SIG-M5 (cell line): Measurements from ENCODE around the gene PP2D1.
"Not testable (repeated sequence)": the region's sequence is repeated elsewhere in the genome, so short reads cannot be mapped to it uniquely, and the experiment has no call there.

Experiments used
- DNase-seq: peaks from one replicate; lab custom pipeline; 2025; lab: John Stamatoyannopoulos, UW

Gene PP2D1

DNA sequence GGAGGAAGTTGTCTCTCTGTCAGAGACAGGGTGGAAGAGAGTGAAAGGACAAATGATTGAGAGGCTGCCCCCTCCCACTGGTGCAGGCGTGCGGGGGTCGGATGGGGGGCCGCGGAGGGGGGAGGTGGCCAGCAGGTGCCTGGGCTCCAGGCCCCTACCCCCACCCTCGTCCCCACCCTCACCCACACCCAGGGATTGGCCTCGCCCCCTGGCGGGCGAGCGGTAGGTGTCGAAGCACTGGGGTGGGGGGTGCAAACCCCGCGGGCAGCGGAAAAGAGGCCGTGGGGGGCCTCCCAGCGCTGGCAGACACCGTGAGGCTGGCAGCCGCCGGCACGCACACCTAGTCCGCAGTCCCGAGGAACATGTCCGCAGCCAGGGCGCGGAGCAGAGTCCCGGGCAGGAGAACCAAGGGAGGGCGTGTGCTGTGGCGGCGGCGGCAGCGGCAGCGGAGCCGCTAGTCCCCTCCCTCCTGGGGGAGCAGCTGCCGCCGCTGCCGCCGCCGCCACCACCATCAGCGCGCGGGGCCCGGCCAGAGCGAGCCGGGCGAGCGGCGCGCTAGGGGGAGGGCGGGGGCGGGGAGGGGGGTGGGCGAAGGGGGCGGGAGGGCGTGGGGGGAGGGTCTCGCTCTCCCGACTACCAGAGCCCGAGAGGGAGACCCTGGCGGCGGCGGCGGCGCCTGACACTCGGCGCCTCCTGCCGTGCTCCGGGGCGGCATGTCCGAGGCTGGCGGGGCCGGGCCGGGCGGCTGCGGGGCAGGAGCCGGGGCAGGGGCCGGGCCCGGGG, 27.9 kb upstream of the PP2D1 start, which contains the start of gene KAT2B:
TSS of gene KAT2B (plus strand) at position 682 of the 783 bp plus-strand sequence. CDS start at position 714, 32 bp downstream.
- no peak for DNase-seq

DNA sequence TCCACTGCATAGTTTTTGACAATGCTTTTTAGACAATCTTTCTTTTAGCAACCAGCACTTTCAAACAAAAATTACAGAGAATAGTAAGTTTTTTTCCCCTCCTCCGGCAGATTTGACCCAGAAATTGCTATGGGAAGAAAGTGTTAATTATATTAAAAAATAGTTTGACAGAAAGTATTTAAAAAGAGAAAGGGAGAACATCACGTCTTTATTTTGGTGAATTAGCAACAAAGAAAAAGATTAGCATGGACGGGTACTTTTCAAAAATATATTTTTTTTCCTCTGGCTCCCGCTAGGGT, 27.4 kb upstream of the PP2D1 start:
- DNase-seq = no peak

DNA sequence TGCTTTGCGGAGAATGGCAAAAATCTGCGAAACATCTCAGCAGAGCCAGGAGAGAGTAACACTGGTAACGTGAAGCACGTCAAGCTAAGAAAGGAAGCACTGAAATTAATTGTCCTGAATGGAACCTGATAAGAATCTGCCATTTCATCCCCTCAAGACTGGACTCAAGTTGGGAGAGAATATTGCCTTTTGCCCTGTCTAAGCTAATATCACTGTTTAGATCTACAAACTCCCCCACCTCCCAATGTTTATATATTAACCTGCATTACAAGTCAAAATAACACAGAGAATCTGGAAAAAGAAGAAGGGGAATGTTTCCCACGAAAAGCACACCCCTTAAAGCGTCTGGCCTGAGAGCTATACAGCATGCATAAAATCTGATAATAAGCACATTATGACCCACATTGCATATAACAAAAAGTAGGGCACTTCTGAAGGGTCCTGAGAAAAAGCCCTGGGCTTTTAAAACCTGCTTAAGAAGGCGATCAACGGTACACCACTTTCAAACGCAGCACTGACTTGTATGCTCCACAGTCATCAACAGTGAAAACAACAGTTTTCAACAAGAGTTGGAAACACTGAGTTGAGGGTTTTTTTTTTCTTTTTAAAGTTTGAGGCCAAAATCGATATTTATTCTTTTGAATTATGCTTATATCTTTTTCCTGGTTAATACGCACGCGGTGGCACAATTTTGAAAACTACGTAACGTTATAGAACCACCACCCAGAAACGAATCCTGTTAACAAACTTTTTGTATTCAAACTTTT, 26.8 kb upstream of the PP2D1 start:
- DNase-seq = no peak

DNA sequence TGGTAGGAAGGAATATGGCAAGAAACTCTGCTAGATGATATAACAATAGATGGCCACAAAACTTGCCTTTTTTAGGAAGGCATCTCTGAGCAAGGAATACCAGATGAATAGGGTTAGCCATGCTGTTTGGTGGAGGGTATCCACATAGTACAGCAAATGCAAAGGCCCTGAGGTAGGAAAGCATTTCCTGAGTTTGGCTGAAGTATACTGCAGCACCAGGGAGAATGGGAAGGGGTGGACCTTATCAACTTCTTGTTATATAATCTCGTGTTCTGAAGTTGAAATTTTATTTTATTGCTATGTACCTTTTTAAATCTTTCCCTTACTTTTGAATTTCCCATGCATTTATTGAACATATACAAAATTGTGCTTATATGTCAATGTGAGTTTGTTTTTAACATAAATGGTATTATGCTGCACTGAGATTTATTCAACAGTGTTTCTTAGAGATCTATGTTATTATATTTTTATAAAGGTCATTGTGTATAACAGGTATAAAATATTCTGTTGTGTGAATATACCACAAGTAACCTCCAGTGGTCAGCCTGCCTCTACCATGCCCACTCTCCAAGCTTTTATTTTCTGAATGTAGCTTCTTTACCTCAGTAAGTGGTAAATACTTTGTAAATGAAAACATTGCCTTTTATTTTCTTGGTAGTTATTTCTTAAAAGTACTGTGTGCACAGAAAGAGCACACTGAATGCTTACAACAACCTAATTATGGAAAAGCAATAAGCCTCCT, 25.4 kb upstream of the PP2D1 start:
- DNase-seq = no peak

DNA sequence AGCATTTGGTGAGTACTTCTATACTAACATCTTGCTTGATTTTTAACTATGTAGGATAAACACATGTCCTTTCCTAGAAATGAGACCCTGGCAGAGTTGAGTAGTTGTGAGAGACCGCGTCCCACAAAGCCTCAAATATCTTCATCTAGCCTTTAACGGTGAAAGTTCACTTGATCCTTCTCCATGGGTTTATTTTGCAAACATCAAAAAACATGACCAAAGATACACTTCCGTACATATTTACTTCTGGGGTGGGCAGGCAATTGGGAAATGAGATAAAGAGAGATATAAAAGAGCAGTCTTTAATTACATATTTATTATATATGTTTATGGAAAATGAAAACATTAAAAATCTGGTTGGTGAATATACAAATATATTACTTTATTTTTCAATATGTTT, 23.0 kb upstream of the PP2D1 start:
- no peak for DNase-seq

DNA sequence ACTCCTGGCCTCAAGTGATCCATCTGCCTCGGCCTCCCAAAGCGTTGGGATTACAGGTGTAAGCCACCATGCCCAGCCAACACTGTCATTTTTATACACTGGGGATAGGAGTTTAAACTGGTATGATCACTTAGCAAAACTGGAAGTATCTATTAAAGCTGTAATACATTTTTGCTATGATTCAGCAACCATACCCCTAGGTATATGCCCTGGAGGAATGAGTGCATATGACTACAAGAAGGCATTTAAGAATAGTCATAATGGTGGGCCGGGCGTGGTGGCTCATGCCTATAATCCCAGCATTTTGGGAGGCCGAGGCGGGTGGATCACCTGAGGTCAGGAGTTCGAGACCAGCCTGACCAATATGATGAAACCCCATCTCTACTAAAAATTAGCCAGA, 19.9 kb upstream of the PP2D1 start:
- DNase-seq = not testable (repeated sequence)

DNA sequence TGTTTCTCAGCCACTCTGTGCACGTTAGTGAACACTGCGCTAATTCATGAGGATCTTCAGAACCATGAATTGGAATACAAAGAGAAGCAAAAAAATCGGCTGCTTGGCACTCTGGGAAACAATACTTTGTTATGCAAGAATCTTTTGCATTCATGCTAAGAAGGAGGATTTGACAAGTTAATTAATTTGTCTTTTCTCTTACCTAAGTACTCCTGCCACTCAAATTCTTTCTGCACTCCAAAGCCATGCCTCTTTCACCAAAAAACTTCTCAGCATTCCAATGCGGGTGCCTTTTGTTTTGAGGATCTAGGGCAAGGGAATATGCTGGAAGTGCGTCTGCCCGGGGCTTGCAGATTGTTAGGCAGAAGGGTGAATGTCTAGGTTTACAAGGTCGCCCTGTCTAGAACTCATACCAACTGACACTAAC, 16.9 kb upstream of the PP2D1 start:
- DNase-seq = no peak

DNA sequence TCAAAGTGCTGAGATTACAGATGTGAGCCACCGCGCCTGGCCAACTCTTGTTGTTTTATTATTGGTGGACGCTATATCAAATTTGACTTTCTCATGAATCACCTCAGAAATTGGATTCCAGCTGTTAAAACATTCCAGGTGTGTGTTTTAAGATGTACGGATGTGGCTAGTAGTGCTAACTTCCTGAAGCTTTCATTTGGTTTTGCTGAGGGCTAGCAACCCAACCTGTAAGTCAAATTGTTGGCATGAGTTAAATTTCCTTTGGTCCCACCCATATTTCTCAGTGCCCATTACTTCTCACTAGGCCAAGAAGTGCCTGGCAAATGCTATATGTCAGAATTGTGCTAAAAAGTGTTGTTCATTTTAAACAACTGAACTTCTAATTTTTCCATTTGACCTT, 15.1 kb upstream of the PP2D1 start:
- DNase-seq = no peak

DNA sequence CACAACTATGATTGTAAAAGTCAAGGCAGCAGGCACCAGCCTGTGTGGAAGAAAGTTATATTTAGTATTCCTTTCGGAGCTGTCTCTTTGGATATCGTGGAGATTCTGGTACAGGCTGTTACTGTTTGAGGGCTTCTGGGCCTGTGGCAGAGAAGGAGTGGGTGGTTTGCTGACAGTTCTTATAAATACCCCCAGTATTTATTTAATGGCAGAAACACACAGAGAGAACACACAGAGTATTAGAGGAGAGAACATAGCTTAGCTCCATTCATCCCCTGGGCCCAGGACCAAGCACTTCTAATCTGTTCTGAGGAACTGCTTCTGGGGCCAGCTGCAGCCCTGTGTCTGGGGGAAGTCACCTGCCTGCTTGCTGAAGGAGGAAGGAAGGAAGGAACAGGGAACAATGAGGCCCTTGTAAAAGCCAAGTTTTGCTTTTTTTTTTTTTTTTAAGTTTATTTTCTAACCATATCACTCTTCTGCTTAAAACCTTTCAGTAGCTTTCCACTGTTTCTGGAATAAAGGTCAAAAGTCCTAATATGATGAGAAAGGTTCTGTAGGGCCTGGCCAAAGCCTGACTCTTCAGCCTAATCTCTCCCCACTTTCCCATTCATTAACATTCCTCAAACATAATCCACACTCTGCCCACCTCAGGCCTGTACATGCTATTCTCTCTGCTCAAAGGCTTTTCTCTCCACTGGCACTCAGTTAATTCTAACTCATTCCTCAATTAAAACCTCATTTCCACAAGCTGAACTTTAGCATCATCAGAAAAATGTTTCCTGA, 11.8 kb upstream of the PP2D1 start:
- DNase-seq = no peak

DNA sequence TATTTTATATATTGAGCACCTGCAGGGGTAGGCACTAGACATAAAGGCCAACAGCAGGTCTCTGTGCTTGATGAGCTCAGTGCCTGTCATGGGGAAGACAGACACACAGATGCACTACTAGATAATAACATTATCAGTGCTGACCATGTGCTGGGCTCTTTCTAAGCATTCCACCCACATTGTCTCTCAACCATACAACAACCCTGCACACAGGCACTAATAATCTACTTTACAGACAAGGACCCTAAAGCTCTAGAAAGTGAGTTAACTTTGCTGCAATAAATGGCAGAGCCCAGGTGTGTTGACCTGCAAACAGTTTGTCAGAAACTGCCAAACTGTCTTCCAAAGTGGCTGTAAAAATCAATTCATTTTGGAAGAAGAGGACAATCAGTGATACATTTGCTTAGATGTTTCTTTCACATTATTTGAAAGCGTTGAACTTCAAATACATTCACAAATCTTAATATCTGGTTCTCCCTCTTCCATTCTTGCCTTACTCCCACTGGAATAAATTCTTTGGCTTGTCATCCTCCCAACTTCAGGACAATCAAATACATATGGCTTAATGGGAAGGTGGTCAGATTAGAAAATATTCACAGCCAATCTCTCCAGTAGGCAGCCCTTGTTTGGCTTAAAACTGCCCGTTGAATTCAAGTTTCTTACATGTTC, 11.0 kb upstream of the PP2D1 start:
- DNase-seq = no peak

DNA sequence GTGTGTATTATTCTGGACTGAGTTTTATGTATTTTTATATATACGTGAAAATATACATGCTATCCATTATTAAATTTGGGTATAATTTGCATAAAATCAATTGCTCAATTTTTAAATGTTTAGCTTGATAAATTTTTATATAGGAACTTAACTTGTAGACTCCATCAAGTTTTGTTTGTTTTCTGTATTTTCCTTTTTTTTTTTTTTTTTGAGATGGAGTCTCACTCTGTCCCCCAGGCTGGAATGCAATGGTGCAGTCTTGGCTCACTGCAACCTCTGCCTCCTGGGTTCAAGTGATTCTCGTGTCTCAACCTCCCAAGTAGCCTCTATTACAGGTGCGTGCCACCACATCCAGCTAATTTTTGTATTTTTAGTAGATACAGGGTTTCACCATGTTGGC, 4.0 kb upstream of the PP2D1 start:
- DNase-seq = not testable (repeated sequence)

DNA sequence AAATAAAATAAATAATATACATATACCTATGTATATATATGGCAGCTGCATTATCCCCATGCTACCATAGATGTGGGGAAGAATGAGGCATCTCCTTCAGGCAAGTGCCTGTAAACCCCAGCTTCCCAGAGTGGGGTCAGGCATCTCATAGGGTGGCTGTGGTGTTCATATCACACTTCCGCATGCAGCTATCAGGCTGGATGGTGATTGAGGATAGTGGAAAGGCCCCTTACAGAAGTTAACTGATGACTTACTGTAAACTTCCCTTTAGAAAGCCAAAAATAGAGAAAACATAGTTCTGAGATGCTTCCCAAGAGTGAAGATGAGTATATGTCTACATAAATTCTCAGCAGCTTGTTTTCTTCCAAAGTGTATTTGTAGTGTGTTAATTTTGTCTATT, 3.5 kb upstream of the PP2D1 start:
- no peak for DNase-seq

DNA sequence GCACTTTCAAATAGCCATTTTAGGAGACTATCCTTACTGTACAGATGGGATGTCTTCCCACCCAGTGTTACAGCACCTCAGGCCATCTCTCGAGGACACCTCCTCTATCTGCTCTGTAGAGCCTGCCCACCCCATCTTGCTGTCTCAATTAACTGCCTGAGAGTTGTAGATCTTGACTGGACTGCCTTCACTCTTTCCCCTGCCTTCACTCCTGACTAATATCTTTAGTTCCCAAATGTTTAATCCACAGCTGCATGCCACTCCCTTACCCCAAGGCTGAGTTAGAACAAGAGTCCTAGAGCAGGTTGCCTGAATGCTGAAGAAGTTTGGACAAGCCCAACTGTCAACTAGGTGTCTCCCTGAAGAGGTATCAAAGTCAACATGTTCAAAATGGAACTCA, 1.3 kb upstream of the PP2D1 start:
- DNase-seq = no peak

DNA sequence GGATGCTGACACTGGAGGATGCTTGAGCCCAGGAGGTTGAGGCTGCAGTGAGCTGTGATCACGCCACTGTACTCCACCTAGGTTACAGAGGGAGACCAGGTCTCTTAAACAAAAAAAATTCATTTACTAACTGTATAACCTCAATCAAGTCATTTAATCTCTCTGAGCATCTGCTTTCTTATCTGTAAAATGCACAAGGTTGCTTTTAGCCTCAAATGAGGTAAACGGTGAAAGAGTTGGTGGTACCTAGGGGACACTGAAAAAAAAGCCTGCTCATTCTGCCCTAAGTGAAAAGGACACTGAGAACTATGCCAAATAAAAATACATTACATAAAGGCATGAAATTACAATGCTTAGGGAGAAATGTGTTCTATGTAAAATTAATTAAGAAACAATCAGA, 3.4 kb downstream of the PP2D1 start:
- no peak for DNase-seq

DNA sequence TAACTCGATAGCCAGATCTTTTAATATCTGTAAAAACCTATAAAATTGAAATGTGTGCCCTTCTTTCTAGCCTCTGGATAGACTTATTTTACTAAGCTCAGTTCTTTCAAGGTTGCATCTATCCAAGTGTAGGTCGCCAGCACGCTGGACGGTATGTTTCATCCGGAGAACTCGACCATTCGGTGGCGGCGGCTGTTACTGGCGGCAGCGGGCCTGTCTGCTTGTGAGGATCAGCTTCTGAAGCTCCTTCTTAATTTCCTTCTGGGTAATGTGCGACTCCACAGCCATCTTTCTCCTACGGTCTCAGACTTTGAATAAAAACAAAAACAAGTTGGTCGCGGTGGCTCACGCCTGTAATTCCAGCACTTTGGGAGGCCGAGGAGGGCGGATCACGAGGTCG, 4.1 kb downstream of the PP2D1 start:
- DNase-seq = no peak

DNA sequence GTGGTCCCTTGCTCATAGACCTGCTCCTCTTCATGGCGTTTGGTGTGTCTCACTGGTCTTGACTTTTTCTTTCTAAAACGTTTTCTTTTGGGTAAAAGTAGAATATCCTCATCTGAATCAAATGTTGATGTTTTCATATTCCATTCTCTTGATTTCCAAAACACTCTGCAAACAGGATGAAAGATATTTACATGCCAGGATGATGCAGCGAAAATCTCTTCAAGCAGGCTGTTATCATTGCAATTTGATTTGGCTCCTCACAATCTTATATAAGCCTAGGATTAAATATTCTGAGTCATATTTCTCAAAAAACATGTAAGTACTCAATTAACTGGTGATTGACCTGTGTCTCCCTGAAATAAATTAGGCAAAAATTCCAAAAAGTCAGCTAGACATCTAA, 10.1 kb downstream of the PP2D1 start:
- DNase-seq = no peak

DNA sequence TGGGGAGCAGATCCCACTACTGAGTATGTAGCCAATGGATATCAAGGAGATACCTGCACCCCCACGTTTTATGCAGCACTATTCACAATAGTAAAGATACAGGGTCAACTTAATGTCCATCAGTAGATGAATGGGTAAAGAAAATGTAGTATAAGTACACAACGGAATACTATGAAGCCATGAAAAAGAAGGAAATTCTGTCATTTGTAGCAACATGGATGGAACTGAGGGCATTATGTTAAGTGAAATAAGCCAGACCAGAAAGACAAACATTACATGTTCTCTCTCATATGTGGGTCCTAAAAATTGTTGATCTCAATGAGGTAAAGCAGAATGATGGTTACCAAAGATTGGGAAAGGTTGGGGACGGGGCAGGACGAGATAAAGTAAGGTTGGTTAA, 14.6 kb downstream of the PP2D1 start:
- DNase-seq = no peak

DNA sequence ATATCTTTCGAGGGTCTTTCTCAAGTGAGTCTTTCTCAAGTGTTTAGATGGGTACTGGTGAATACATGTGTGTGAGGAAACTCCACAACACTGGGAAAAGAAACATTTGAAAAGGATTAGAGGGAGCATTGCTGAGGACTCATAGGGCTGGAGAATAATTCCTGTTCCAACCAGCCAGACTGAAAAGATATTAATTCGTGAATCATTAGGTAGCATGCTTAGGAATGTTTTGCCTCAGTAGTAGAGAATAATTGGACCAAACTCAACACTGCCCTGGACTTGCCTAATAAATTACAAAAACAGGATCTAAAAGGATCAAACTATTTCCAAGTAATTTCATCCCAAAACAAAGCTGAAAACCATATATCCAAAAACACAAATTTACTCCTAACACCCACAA, 17.3 kb downstream of the PP2D1 start:
- no peak for DNase-seq

DNA sequence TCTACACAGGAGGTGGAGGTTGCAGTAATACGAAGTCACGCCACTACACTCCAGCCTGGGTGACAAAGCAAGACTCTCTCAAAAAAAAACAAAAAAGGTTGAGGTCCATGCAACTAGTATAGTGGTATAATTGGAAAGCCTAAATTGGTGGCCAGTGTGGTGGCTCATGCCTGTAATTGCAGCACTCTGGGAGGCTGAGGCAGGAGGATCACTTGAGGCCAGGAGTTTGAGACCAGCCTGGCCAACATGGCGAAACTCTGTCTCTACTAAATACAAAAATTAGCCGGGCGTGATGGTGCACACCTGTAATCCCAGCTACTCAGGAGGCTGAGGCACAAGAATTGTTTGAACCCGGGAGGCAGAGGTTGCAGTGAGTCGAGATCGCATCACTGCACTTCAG, 23.2 kb downstream of the PP2D1 start:
- not testable (repeated sequence) for DNase-seq

DNA sequence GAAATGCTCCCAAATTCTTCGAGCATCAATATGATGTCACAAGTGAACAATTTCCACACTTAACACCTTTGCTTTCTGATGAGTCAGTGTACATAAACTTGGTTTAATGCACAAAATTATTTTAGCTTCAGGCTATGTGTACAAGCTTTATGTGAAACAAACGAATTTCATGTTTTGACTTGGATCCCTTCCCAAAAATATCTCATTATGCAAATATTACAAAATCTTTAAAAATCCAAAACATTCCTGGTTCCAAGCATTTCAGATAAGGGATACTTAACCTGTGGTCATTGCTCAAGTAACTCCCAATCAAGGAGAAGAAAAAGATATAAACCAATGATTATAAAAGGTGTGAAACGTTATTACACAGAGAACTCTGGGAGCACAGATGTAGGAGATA, 40.0 kb downstream of the PP2D1 start:
- no peak for DNase-seq

DNA sequence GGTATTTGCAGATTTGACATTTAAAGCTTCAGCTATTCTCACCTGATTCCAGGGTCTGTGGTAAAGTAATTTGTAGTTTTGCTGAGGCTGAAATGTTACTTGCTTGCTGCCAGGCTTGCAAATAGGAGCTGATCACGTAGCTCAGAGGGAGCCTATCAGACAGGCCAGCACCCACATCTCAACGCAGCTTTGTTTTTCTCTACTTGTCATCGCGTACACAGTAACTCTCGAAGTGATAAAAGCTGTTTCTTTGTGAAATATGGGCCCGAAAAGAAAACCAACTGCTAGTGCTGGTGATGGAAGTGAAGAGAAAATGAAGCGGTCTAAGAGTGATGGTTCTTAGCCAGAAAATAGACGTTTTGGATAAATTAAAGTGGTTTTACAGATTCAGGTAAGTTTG, 41.7 kb downstream of the PP2D1 start:
- no peak for DNase-seq

DNA sequence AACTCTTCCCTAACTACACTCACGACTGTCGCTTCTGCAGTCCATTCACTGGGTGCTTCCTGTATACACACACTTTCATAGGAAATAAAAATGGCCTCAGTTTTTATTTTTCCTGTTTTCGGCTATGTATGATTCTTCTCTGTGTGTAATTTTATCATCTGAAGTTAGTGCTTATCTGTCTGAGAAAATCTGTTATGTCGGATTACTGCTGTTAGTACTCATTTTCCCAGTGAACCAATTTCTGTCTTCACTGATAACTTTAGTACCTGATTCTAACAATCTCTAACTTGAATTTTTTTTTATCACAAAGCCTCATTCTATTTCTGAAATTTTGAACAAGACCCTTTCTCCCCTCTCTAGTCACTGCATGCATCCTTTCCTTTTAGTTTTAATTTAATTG, 44.3 kb downstream of the PP2D1 start:
- DNase-seq = no peak
